Measurements from ENCODE around the gene AKR1B1.

AKR1B1 gene

DNA sequence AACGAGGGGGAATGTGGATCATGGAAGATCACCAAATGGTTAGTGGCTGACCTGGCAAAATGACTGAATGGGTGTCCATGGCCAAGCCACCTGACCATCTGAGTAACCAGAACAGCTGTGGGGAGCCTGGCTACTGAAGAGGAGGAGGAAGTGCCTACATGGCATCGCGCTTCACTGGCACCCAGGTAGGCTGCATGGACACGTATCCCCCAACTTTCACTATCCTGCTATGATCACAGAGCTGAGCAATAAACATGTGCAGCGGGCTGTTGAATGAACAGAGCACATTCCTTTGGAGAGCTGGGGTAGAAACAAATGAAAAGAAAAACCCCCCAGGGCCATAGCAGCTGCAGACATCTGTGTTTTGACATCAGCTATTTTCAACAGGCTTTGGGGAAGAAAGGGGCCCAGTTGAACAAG is 6.5 kb downstream of the AKR1B1 start:
- TF ChIP-seq ZFX (IDR thresholded peaks at IDR 0.05; ENCODE audit: borderline replicate concordance) (no peak), CTCF (IDR thresholded peaks at IDR 0.05) (no peak)
- no peak overlapping the region for H3K27ac ChIP-seq

DNA sequence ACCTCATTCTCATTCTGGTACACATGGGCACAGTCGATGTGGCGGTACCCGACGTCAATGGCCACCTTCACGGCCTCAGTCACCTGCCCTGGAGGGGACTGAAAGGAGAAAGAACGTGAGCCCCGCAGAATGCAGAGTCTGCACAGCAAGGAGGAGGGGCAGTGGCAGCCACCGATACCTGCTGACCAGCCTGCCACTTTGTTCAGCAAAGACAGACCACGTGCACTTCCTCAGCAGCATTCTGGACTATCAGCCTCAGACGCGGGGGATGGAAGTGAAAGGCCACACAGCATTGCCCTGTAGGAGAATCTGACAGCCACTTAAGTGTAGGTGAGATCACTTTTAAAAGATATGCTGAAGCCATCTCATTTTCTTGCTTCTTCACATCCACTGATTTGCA is 7.2 kb downstream of the AKR1B1 start:
- H3K27ac ChIP-seq = no peak overlapping the region

GRCh38 chr7:134450294-134451000 is 8.5 kb downstream of the AKR1B1 start:
- H3K27ac ChIP-seq = no peak overlapping the region
- no peak for TF ChIP-seq ZFX (IDR thresholded peaks at IDR 0.05; ENCODE audit: borderline replicate concordance)
- no peak for TF ChIP-seq CTCF (IDR thresholded peaks at IDR 0.05)

More for the DNA sequence above, 7.2 kb downstream of the AKR1B1 start:
- TF ChIP-seq ZFX (IDR thresholded peaks at IDR 0.05; ENCODE audit: borderline replicate concordance) (no peak), CTCF (IDR thresholded peaks at IDR 0.05) (no peak)

DNA sequence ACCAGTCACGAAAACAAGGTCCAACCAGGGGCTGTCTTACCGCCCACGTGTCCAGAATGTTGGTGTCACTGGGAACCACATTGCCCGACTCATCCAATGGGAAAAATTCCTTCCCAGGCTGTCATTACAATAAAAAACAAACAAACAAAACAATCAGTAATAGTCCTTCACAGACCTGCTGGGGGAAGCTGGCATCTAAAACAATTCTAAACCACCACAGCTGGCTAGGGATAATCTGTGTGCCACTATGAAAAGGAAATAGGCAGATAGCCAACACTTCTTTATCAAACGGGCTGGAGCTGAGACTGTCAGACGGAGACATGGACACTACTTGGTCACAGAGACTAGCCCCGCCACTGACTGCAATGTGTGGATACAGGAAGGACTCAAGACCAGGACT is 9.2 kb downstream of the AKR1B1 start:
- no peak overlapping the region for H3K27ac ChIP-seq
- TF ChIP-seq CTCF (IDR thresholded peaks at IDR 0.05) (no peak), ZFX (IDR thresholded peaks at IDR 0.05; ENCODE audit: borderline replicate concordance) (no peak)

DNA sequence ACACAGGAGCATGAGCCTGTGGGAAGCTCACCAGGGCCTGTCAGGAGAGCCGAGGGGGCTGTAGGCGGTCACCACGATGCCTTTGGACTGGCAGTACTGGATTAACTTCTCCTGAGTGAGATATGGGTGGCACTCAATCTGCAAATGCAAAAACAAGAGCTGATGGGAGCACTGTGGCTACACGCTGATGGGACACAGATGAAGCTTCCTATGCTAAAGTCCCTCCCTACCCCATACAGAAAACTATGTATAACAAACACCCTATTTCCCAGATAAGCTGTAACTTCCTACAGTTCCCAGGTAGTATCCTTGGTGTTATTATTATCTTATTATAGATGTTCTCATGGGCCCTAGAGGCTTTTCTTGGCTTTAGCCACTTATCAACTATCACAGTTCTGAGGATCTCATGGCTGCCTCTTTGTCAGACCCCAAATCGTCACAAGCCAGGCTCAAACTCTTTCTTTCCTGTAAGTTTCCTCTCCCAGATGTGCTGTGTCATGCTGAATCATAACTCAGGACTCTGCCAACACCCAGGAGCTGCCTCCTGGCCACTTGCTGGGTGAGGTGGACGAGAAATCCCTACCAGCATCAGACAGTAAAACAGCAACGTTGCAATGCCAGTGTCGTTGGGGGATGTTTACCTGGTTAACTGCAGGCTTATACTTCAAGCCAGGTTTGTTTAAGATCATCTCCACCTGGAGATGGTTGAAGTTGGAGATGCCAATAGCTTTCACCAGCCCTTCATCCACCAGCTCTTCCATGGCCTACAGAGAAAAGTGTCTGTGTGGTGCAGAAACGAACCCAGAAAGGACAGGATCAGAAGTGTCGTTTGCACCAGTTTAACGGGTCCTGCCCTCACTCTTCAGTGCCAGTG is 10.3 kb downstream of the AKR1B1 start:
- TF ChIP-seq CTCF (IDR thresholded peaks at IDR 0.05) (no peak), ZFX (IDR thresholded peaks at IDR 0.05; ENCODE audit: borderline replicate concordance) (no peak)
- H3K27ac ChIP-seq = no peak overlapping the region

DNA sequence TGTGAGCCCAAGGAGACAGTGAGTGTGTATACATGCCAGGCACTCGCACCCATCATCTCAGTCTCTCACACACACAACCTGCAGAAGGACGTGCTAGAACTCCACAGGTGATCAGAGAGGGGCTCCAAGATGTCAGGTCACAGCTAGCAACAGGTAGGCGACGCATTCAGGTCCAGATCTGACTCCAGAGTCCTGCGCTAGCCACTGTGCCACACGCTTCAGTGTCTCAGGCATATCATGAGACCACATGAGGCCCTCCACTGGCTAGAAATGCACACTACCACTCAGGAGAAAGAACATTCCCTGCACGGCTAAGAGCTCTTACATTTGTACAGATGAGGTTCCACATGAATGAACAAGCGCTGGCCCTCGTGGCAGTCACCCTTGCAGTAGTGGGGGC is 11.5 kb downstream of the AKR1B1 start:
- TF ChIP-seq ZFX (IDR thresholded peaks at IDR 0.05; ENCODE audit: borderline replicate concordance) (no peak), CTCF (IDR thresholded peaks at IDR 0.05) (no peak)
- no peak overlapping the region for H3K27ac ChIP-seq

DNA sequence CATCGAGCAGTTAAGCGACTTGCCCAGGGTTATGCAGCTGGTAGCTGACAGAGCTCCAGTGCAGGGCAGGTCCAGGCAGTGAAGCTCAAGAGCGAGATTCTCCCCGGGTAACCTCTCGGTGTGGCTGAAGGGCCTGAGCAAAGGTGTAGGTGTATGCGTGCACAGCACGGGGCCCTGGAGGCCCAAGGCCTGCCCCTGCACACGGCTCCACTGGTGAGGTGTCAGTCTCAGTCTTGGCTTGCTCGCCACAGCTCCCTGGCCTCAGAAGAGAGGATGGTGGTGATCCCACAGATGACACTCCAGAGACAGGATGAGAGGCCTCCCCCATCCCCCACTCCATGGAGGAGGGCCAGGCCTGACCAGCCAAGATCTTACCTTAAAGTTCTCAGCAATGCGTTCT is 12.0 kb downstream of the AKR1B1 start:
- H3K27ac ChIP-seq = no peak overlapping the region
- no peak for TF ChIP-seq CTCF (IDR thresholded peaks at IDR 0.05)
- TF ChIP-seq ZFX (IDR thresholded peaks at IDR 0.05; ENCODE audit: borderline replicate concordance) = no peak

Measured in 22Rv1 (cell line).